Body of pancreas (tissue), 4 donors: Measurements from ENCODE around the gene AGBL4. TPM values are rescaled to one million over a fixed set of nuclear protein-coding genes. Genes with fewer than 3 reads are reported as not detected.

Experiments
- ATAC-seq: fragments of 150-250 bp; one replicate; pipeline ENCODE4 v1.9.1; 2016
- DNase-seq, 4 donors: peaks; one replicate each; pipeline ENCODE4 v3.0.0-alpha.2; 2019
- H3K27ac ChIP-seq, 4 donors: fragments of 200-600 bp; sonication (generic); 1 replicate in 3 of 4; 2 replicates in 1 of 4; pipeline versions ENCODE4 v1.5.1 to v1.6.1; 2016 to 2019; ENCODE audit warnings: mild to moderate bottlenecking in 1 of 4, mixed read lengths in 1 of 4, moderate library complexity in 1 of 4
- H3K27me3 ChIP-seq, 2 donors: fragments of 200-600 bp; sonication (generic); one replicate each; pipeline ENCODE4 v1.6.0; 2016; ENCODE audit warnings: mild to moderate bottlenecking in 1 of 2
- H3K36me3 ChIP-seq, 2 donors: fragments of 200-600 bp; sonication (generic); replicated peaks in 1 of 2; 2 replicates each; pipeline ENCODE4 v1.5.1; 2016; ENCODE audit warnings: low read depth in 2 of 2; ENCODE audit not compliant: insufficient read depth in 1 of 2
- H3K4me1 ChIP-seq: fragments of 200-600 bp; sonication (generic); one replicate; pipeline ENCODE4 v1.6.0; 2016
- H3K4me3 ChIP-seq, 2 donors: fragments of 200-600 bp; sonication (generic); 1 replicate in 1 of 2; 2 replicates in 1 of 2; pipeline ENCODE4 v1.5.1; 2016 to 2019
- H3K9me3 ChIP-seq, 3 donors: fragments of 200-600 bp; sonication (generic); 1 replicate in 2 of 3; 2 replicates in 1 of 3; pipeline ENCODE4 v1.5.1; 2016
- CTCF ChIP-seq, 7 experiments: fragments of 450-650 bp in 4 of 7; fragments of 200-600 bp in 3 of 7; sonication (generic) in 3 of 7; IDR thresholded peaks; one replicate each; pipeline ENCODE4 v1.5.1; 2016 to 2019; ENCODE audit warnings: antibody characterized with exemption in 7 of 7
- POLR2A ChIP-seq, 3 donors: fragments of 450-650 bp; IDR thresholded peaks; one replicate each; pipeline ENCODE4 v1.6.1; 2016; ENCODE audit warnings: antibody characterized with exemption in 3 of 3, mild to moderate bottlenecking in 2 of 3
- WGBS, 2 donors: methylation state at CpG; one replicate each; pipeline ENCODE4 v1.1.5; 2017; 5-methylcytosine and 5-hydroxymethylcytosine counted together
- intact Hi-C: fragments of 100-400 bp; cut with DNase I; formaldehyde crosslinking; loops from one replicate; pipeline ENCODE4 v1.15.1; 2023
- total RNA-seq, 2 donors: library from RNA; depleted of rRNA; stranded (reverse); fragments of >200 nt; gene quantifications; one replicate each; pipeline ENCODE4 v1.1.0, GENCODE V29; 2016

Gene AGBL4
- total RNA-seq, 2 donors from 2014 or later: 0.33 to 0.78 TPM

- Histone ChIP-seq H3K4me1 (no peaks in the 10 kb centered on the region), H3K36me3 (no peaks in the 10 kb centered on the region), H3K4me3 (no peak overlapping the region), H3K9me3 (no peaks in the 10 kb centered on the region), H3K27me3 (no peaks in the 10 kb centered on the region), H3K27ac (no peak overlapping the region)
- TF ChIP-seq CTCF (IDR thresholded peaks at IDR 0.05) (no peak), POLR2A (IDR thresholded peaks at IDR 0.05) (no peak)
- WGBS, 2 donors: 27 to 44% methylated on average over 1 of the region's 1 CpG
- DNase-seq: no peak
- intact Hi-C loops: no loop called here
- ATAC-seq: no peak
Measured at GRCh38 chr1:48532976-48533375, 1490.8 kb downstream of the AGBL4 start.

GRCh38 chr1:48530727-48531351 lies 1492.9 kb downstream of the AGBL4 start:
- Histone ChIP-seq H3K9me3 (no peaks in the 10 kb centered on the region), H3K4me1 (no peaks in the 10 kb centered on the region), H3K27ac (no peak overlapping the region), H3K27me3 (no peaks in the 10 kb centered on the region), H3K4me3 (no peak overlapping the region), H3K36me3 (no peaks in the 10 kb centered on the region)
- ATAC-seq: no peak
- peak; percentile 45 to 65 (median 48) for DNase-seq
- TF ChIP-seq CTCF (IDR thresholded peaks at IDR 0.05) (peak in 6 of 7 experiments; percentile 13 to 47 (median 38)), POLR2A (IDR thresholded peaks at IDR 0.05) (no peak)
- 0% methylated on average over 2 of the region's 2 CpGs for WGBS, 2 donors
- intact Hi-C loops: no loop called here

- H3K9me3 ChIP-seq: no peaks in the 10 kb centered on the region
- H3K36me3 ChIP-seq: no peaks in the 10 kb centered on the region
- TF ChIP-seq POLR2A (IDR thresholded peaks at IDR 0.05) (no peak), CTCF (IDR thresholded peaks at IDR 0.05) (no peak)
- intact Hi-C loops: no loop called here
- WGBS, 2 donors: 53 to 70% methylated on average over 5 of the region's 5 CpGs
- no peaks in the 10 kb centered on the region for H3K4me1 ChIP-seq
- ATAC-seq (no peak), DNase-seq (no peak)
- no peaks in the 10 kb centered on the region for H3K27me3 ChIP-seq
- no peak overlapping the region for H3K27ac ChIP-seq
- H3K4me3 ChIP-seq: no peak overlapping the region
Measured at GRCh38 chr1:48527051-48527450, 1496.7 kb downstream of the AGBL4 start.

- no peak overlapping the region for H3K27ac ChIP-seq
Measured at GRCh38 chr1:48526008-48526710, 1497.6 kb downstream of the AGBL4 start.

More at GRCh38 chr1:48526008-48526710, 1497.6 kb downstream of the AGBL4 start:
- DNase-seq (peak; percentile 11 to 33 (median 26)), ATAC-seq (no peak)
- Histone ChIP-seq H3K4me1 (no peaks in the 10 kb centered on the region), H3K36me3 (no peaks in the 10 kb centered on the region), H3K4me3 (no peak overlapping the region), H3K9me3 (no peaks in the 10 kb centered on the region), H3K27me3 (no peaks in the 10 kb centered on the region)
- TF ChIP-seq CTCF (IDR thresholded peaks at IDR 0.05): no peak
- TF ChIP-seq POLR2A (IDR thresholded peaks at IDR 0.05): no peak
- intact Hi-C loops: no loop called here
- 53 to 54% methylated on average over 4 of the region's 4 CpGs for WGBS, 2 donors
